ENCODE data around the gene KRT82. TPM values are rescaled to one million over a fixed set of nuclear protein-coding genes. Genes with fewer than 3 reads are reported as not detected.

KRT82 gene
- total RNA-seq, 4 donors from 2014 or later: 1.3 to 40.7 (median 7.6) TPM

DNA sequence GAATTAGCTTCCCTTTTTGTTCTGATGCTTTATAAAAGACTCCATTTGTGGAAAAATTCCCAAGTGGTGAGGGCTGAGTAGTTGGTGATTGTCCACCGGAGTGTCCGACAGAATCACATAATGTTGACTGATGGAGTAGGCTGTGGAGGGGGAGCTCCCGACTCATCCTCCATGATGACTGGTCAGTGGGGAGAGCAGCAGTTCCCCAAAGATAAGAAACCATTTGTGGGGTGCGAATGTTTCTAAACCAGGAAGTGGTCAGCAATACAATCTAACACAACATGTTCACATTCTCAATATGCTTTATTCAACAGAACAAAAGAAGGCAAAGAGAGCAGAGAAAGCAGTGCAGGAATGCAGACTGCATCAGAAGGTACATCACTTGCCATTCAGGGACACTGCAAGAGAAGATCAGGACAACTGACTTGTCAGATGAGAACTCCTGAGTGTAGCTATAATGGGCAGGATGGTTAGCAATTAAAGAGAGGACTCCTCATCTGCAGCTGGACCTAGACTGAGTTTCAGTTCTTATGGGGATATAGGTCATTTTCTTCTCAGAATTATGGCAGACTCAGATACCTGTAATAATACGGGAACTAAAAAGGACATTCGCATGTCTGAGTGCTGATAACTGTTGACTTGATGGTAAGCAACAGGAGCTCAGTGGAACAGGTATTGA, 40.4 kb upstream of the KRT82 start:
- TF ChIP-seq EP300 (IDR thresholded peaks at IDR 0.05): no peak
- no peak for TF ChIP-seq POLR2AphosphoS5 (IDR thresholded peaks at IDR 0.05)
- TF ChIP-seq CTCF (IDR thresholded peaks at IDR 0.05): no peak
- TF ChIP-seq POLR2A (IDR thresholded peaks at IDR 0.05): no peak

DNA sequence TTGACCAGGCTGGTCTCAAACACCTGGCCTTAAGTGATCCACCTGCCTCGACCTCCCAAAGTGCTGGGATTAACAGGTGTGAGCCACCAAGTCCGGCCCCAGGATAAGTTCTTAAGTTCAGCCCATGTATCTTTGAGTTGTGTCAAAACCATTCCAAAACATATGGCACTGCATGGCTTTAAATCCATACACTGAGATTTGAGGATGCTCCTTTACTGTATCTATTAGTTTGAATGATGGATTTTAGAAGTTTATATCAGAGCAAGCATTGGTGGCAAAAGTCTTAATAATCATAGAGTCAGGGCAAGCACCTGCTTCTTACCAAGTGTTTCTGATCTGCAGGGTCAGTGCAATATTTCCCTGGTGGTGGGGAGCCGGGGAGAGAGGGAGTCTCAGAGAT, 39.7 kb upstream of the KRT82 start:
- H3K27me3 ChIP-seq: peaks cover 19% of the 10 kb centered on the region
- H3K4me3 ChIP-seq: no peak overlapping the region
- no peaks in the 10 kb centered on the region for H3K36me3 ChIP-seq
- DNase-seq (ENCODE audit: low spot score in 2 of 2): no peak
- H3K9me3 ChIP-seq: no peaks in the 10 kb centered on the region
- H3K4me1 ChIP-seq: no peaks in the 10 kb centered on the region
- no peak overlapping the region for H3K27ac ChIP-seq
- 82% methylated on average over 3 of the region's 3 CpGs for WGBS
- no peak for TF ChIP-seq CTCF (IDR thresholded peaks at IDR 0.05)
- TF ChIP-seq EP300 (IDR thresholded peaks at IDR 0.05): no peak
- TF ChIP-seq POLR2A (IDR thresholded peaks at IDR 0.05): no peak
- TF ChIP-seq POLR2AphosphoS5 (IDR thresholded peaks at IDR 0.05): no peak

More for the DNA sequence above, 40.4 kb upstream of the KRT82 start:
- DNase-seq (ENCODE audit: low spot score in 2 of 2): no peak
- no peaks in the 10 kb centered on the region for H3K9me3 ChIP-seq
- no peak overlapping the region for H3K27ac ChIP-seq
- 77% methylated on average over 6 of the region's 6 CpGs for WGBS
- no peak overlapping the region for H3K4me3 ChIP-seq
- H3K36me3 ChIP-seq: no peaks in the 10 kb centered on the region
- no peaks in the 10 kb centered on the region for H3K4me1 ChIP-seq
- H3K27me3 ChIP-seq: peaks cover 19% of the 10 kb centered on the region

DNA sequence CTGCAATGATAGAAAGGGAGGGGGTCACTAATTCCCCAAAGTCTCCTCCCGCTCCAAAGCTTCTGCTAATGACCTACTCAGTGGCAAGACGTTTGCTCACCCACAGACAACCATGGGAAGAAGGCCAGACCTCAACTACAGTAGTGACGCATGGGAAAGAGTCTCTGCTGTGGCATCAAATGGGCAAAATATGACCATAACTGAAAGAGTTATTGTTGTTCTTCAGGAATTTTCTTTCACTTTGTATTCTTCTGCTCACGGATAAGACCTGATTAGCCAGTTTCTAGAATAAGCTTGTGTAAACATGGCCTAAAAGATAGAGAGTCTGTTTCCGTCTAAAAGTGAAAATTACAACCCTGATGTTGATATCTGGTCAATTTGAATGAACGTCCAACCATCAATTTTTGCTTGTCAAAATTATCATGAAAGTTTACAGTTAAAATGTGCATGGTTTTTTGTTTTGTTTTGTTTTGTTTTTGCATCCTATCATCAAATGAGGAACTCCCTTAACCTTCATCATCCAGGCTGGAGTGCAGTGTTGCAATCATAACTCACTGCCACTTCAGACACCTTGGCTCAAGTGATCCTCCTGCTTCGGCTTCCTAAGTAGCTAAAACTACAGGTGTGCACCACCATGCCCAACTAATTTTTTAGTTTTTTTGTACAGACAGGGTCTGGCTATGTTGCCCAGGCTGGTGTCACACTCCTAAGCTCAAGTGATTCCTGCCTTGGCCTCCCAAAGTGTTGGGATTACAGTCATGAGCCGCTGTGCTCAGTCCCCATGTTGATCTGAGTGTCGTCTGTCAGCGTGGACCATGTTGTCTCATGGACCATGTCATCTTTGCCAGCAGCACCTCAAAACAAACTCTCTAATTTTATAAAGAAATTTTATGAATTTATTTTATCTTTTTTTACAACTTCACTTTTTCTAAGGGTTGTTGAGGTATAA, 38.8 kb upstream of the KRT82 start:
- no peaks in the 10 kb centered on the region for H3K36me3 ChIP-seq
- no peak for TF ChIP-seq POLR2AphosphoS5 (IDR thresholded peaks at IDR 0.05)
- no peak for TF ChIP-seq EP300 (IDR thresholded peaks at IDR 0.05)
- no peak for TF ChIP-seq CTCF (IDR thresholded peaks at IDR 0.05)
- no peak for TF ChIP-seq POLR2A (IDR thresholded peaks at IDR 0.05)
- H3K9me3 ChIP-seq: no peaks in the 10 kb centered on the region
- no peak overlapping the region for H3K4me3 ChIP-seq
- H3K27me3 ChIP-seq: peaks cover 17% of the 10 kb centered on the region
- peak in 1 of 2 donors; percentile 62 for DNase-seq (ENCODE audit: low spot score in 2 of 2)
- H3K4me1 ChIP-seq: no peaks in the 10 kb centered on the region
- peak overlapping the region; percentile 7 for H3K27ac ChIP-seq
- WGBS: 77% methylated on average over 10 of the region's 10 CpGs

GRCh38 chr12:52443966-52444365, 37.8 kb upstream of the KRT82 start:
- Histone ChIP-seq H3K27ac (no peak overlapping the region), H3K36me3 (no peaks in the 10 kb centered on the region), H3K9me3 (no peaks in the 10 kb centered on the region), H3K27me3 (peaks cover 17% of the 10 kb centered on the region), H3K4me3 (no peak overlapping the region), H3K4me1 (no peaks in the 10 kb centered on the region)
- 93% methylated on average over 3 of the region's 3 CpGs for WGBS
- DNase-seq (ENCODE audit: low spot score in 2 of 2): no peak
- TF ChIP-seq POLR2AphosphoS5 (IDR thresholded peaks at IDR 0.05) (no peak), EP300 (IDR thresholded peaks at IDR 0.05) (no peak), CTCF (IDR thresholded peaks at IDR 0.05) (no peak), POLR2A (IDR thresholded peaks at IDR 0.05) (no peak)

DNA sequence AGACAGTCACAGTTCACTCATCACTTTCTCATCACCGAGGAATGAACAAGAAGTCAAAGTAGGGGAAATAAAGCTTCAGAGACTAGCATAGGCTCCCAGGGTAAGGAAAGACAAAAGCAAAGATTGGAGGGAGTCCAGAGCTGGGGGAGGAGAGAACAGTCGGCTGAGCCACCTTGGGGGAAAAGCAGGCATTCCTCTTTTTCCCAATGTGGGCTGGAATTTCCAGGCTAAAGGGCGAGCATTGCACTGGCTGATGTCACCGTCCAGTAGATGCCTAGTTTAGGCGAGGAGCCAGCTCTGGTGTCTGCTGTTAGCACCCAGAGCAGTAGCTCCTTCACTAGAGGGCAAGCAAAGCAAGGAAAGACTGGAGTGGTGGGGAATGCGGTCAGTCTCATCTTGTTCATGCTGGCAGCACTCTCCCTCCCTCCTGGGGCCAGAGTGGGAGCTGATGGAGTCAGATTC, 36.5 kb upstream of the KRT82 start:
- Histone ChIP-seq H3K27me3 (peaks cover 14% of the 10 kb centered on the region), H3K4me3 (no peak overlapping the region), H3K4me1 (peaks cover 4% of the 10 kb centered on the region), H3K27ac (no peak overlapping the region), H3K9me3 (no peaks in the 10 kb centered on the region), H3K36me3 (no peaks in the 10 kb centered on the region)
- TF ChIP-seq POLR2AphosphoS5 (IDR thresholded peaks at IDR 0.05) (no peak), POLR2A (IDR thresholded peaks at IDR 0.05) (no peak), EP300 (IDR thresholded peaks at IDR 0.05) (no peak), CTCF (IDR thresholded peaks at IDR 0.05) (no peak)
- WGBS: 38% methylated on average over 5 of the region's 6 CpGs
- peak in 1 of 2 donors; percentile 57 for DNase-seq (ENCODE audit: low spot score in 2 of 2)

All from suprapubic skin (tissue), 4 donors.